Upper lobe of left lung (tissue), 6 donors: ENCODE results near the gene ITCH. TPM values are rescaled to one million over a fixed set of nuclear protein-coding genes. Genes with fewer than 3 reads are reported as not detected.

Experiments
- ATAC-seq, 2 donors: fragments of 200-7000 bp; cut with Tn5 transposase; one replicate each; pipeline ENCODE4 v1.9.1; 2022; ENCODE audit warnings: mild to moderate bottlenecking in 2 of 2, moderate library complexity in 2 of 2; ENCODE audit not compliant: low FRiP score in 2 of 2
- DNase-seq, 2 donors: peaks; one replicate each; pipeline ENCODE4 v3.0.0-alpha.2; 2019 to 2020
- H3K27ac ChIP-seq, 4 donors: fragments of 200-600 bp; sonication (generic); one replicate each; pipeline ENCODE4 v1.5.1; 2016 to 2019
- H3K27me3 ChIP-seq, 4 donors: fragments of 200-600 bp; sonication (generic); one replicate each; pipeline ENCODE4 v1.5.1; 2017 to 2019
- H3K36me3 ChIP-seq, 4 donors: fragments of 200-600 bp; sonication (generic); one replicate each; pipeline ENCODE4 v1.5.1; 2016 to 2019
- H3K4me1 ChIP-seq, 4 donors: fragments of 200-600 bp; sonication (generic); one replicate each; pipeline ENCODE4 v1.5.1; 2018 to 2019
- H3K4me3 ChIP-seq, 4 donors: fragments of 200-600 bp; sonication (generic); one replicate each; pipeline ENCODE4 v1.5.1; 2017 to 2019; ENCODE audit warnings: mild to moderate bottlenecking in 2 of 4, moderate library complexity in 1 of 4
- H3K9me3 ChIP-seq, 4 donors: fragments of 200-600 bp; sonication (generic); one replicate each; pipeline ENCODE4 v1.5.1; 2018 to 2019
- EP300 ChIP-seq, 4 donors: sonication (generic); formaldehyde crosslinking; IDR thresholded peaks; one replicate each; pipeline ENCODE4 v1.5.1; 2017; ENCODE audit warnings: antibody characterized with exemption in 4 of 4, control low read depth in 2 of 4
- POLR2A ChIP-seq, 4 donors: fragments of 450-650 bp; IDR thresholded peaks; one replicate each; pipeline ENCODE4 v1.5.1; 2016 to 2017; ENCODE audit warnings: antibody characterized with exemption in 4 of 4, mild to moderate bottlenecking in 2 of 4
- POLR2AphosphoS5 ChIP-seq, 2 donors: sonication (generic); formaldehyde crosslinking; IDR thresholded peaks; one replicate each; pipeline ENCODE4 v1.5.1; 2017; ENCODE audit warnings: antibody characterized with exemption in 2 of 2
- WGBS, 2 donors: methylation state at CpG; one replicate each; pipeline ENCODE4 v1.1.5; 2017 to 2018; 5-methylcytosine and 5-hydroxymethylcytosine counted together
- small RNA-seq, 4 donors: library from RNA; depleted of rRNA; stranded (forward); fragments of <200 nt; gene quantifications; one replicate each; pipeline ENCODE3, GENCODE V24; 2016
- total RNA-seq, 6 donors: library from RNA; depleted of rRNA in 4 of 6; stranded (reverse); fragments of >200 nt in 4 of 6; gene quantifications; one replicate each; pipeline versions ENCODE4 v1.1.0 to v1.2.1, GENCODE V29; 2016 to 2021
- TF ChIP-seq, protein P1 (sequence below), 6 experiments: fragments of 450-650 bp in 4 of 6; fragments of 200-600 bp in 2 of 6; sonication (generic) in 2 of 6; IDR thresholded peaks; one replicate each; pipeline ENCODE4 v1.5.1; 2016 to 2019; ENCODE audit warnings: antibody characterized with exemption in 6 of 6
- donor health status: DM: no; HTN: no; CAD: no; lungs with moderate emphysema.
- donor health status: DM: no; HTN: yes; CAD: no; lungs with severe emphysema.

Gene ITCH
- total RNA-seq, 6 donors from 2014 or later = 26.6 to 57.2 (median 45.5) TPM

DNA sequence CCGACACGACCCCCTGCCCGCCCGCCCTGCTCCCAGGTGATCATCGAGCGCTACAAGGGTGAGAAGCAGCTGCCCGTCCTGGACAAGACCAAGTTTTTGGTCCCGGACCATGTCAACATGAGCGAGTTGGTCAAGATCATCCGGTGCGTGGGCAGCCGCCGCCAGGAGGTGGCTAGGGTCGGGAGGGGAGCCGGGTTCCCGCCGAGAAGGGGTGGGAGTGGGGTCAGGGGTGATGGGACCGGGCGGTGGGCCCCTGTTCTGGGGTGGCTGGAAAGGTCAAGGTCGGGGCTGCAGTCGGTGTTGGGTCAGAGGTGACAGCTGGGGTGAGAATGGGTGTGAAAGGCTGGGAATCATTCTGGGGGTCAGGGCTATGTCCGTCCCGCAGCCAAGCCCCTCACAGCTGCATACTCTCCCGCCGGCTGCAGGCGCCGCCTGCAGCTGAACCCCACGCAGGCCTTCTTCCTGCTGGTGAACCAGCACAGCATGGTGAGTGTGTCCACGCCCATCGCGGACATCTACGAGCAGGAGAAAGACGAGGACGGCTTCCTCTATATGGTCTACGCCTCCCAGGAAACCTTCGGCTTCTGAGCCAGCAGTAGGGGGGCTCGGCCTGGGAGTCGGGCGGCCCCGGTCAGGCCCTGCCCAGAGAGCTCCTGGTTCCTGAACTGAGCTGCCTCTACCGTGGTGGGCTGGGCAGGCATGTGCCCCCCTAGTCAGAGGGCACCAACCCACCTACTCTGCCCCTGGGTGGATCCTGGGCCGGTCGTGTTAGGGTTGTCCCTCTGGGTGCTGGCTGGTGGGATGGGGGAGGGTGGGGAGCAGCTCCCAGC lies 196.5 kb downstream of the ITCH start:
- ATAC-seq = no peak
- Histone ChIP-seq H3K9me3 (no peaks in the 10 kb centered on the region), H3K36me3 (no peaks in the 10 kb centered on the region), H3K27me3 (no peaks in the 10 kb centered on the region), H3K27ac (peak overlapping the region; percentile 93 to 98 (median 94)), H3K4me3 (peak overlapping the region; percentile 72 to 90 (median 80)), H3K4me1 (peaks cover 6 to 18% (median 9%) of the 10 kb centered on the region in 4 donors)
- 73 to 75% methylated on average over 24 to 37 of the region's 43 CpGs for WGBS, 2 donors
- TF ChIP-seq POLR2A (IDR thresholded peaks at IDR 0.05) (no peak), EP300 (IDR thresholded peaks at IDR 0.05) (no peak), POLR2AphosphoS5 (IDR thresholded peaks at IDR 0.05) (no peak)
- TF ChIP-seq, protein P1, sequence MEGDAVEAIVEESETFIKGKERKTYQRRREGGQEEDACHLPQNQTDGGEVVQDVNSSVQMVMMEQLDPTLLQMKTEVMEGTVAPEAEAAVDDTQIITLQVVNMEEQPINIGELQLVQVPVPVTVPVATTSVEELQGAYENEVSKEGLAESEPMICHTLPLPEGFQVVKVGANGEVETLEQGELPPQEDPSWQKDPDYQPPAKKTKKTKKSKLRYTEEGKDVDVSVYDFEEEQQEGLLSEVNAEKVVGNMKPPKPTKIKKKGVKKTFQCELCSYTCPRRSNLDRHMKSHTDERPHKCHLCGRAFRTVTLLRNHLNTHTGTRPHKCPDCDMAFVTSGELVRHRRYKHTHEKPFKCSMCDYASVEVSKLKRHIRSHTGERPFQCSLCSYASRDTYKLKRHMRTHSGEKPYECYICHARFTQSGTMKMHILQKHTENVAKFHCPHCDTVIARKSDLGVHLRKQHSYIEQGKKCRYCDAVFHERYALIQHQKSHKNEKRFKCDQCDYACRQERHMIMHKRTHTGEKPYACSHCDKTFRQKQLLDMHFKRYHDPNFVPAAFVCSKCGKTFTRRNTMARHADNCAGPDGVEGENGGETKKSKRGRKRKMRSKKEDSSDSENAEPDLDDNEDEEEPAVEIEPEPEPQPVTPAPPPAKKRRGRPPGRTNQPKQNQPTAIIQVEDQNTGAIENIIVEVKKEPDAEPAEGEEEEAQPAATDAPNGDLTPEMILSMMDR (IDR thresholded peaks at IDR 0.05) = no peak
- peak in 1 of 2 donors; percentile 86 for DNase-seq

DNA sequence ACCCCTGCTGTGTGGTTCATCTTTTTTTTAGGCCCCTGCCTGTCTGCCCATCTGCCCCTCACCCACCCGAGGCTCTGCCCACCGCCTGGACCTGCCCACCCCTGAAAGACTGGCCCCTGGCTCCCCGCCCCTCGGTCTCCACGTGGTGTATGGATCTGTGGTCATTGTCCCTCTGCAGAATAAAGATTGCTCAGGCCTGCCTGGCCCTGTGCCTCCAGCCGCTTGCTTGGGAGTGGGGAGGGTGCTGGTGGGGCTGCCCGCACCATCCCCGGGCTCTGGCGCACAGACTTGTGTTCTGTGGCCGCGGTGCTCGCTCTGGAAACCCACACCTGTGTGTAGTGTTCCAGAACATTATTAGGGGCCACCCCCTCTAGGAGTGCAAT lies 197.1 kb downstream of the ITCH start:
- Histone ChIP-seq H3K9me3 (no peaks in the 10 kb centered on the region), H3K4me3 (no peak overlapping the region), H3K4me1 (peaks cover 6 to 18% (median 9%) of the 10 kb centered on the region in 4 donors), H3K27me3 (no peaks in the 10 kb centered on the region), H3K36me3 (no peaks in the 10 kb centered on the region), H3K27ac (peak overlapping the region in 3 of 4 donors; percentile 93 to 98 (median 94))
- TF ChIP-seq, protein P1 (IDR thresholded peaks at IDR 0.05) = no peak
- TF ChIP-seq POLR2AphosphoS5 (IDR thresholded peaks at IDR 0.05) = no peak
- no peak for TF ChIP-seq EP300 (IDR thresholded peaks at IDR 0.05)
- TF ChIP-seq POLR2A (IDR thresholded peaks at IDR 0.05) = no peak
- DNase-seq (no peak), ATAC-seq (no peak)
- WGBS, 2 donors = 81 to 90% methylated on average over 4 to 12 of the region's 12 CpGs

DNA sequence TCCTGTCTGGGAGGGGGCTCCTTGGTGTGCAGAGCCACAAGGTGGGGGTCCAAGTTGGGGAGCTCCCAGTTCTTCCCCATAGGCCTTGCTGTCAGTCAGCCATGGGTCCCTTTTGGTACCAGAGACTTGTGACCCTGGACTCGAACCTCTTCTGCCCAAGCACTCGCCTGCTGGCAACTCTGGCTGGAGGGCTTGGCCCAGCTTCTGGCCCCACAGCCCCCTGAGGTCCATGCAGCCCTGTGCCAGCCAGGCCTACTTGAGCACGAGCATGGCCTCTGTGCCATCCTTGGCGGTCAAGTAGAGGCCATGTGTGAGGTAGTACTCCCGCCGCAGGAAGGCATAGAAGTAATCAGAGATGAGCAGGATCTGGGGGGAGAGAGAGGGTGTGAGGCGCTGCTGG lies 197.5 kb downstream of the ITCH start:
- Histone ChIP-seq H3K27me3 (no peaks in the 10 kb centered on the region), H3K36me3 (no peaks in the 10 kb centered on the region), H3K9me3 (no peaks in the 10 kb centered on the region), H3K27ac (no peak overlapping the region), H3K4me3 (no peak overlapping the region), H3K4me1 (peaks cover 6 to 18% (median 9%) of the 10 kb centered on the region in 4 donors)
- DNase-seq (no peak), ATAC-seq (no peak)
- TF ChIP-seq POLR2A (IDR thresholded peaks at IDR 0.05) (no peak), POLR2AphosphoS5 (IDR thresholded peaks at IDR 0.05) (no peak), EP300 (IDR thresholded peaks at IDR 0.05) (no peak)
- TF ChIP-seq, protein P1 (IDR thresholded peaks at IDR 0.05) = no peak
- 90 to 100% methylated on average over 2 to 7 of the region's 7 CpGs for WGBS, 2 donors

Small RNAs within 50 kb of the gene (small RNA-seq; reads per million reads assigned to genes)
- gene AL356299.1 = 0 reads per million in 4 donors
- 0 reads per million in 4 donors for gene MIR644A
- 0 reads per million in 4 donors for gene RF00019

Other genes with a start within 250 kb of the ITCH start
- under 1 TPM in 2 of 6 donors, not detected in 4; 0.47 to 0.54 TPM for gene ASIP, start 121.8 kb upstream of the ITCH start, total RNA-seq
- gene AHCY, start 59.9 kb upstream of the ITCH start, total RNA-seq = 10 to 100 TPM; 41.9 to 76.8 (median 58.6) TPM
- gene DYNLRB1, start 153.1 kb downstream of the ITCH start, total RNA-seq = 100 to 1,000 TPM in 5 of 6 donors, 10 to 100 TPM in 1; 77.5 to 156 (median 122) TPM
- 100 to 1,000 TPM in 1 of 6 donors, 10 to 100 TPM in 5; 41.9 to 148 (median 71.8) TPM for gene MAP1LC3A, start 195.4 kb downstream of the ITCH start, total RNA-seq